GM21737 (cell line): ENCODE results near the gene PFKP.

Experiments used
- ATAC-seq: cut with Tn5 transposase; IDR thresholded peaks from one replicate; pipeline ENCODE4 v1.9.1; 2021; ENCODE audit warnings: mild to moderate bottlenecking, moderate library complexity; ENCODE audit not compliant: unreplicated experiment

The PFKP gene

GRCh38 chr10:3067118-3067858, at the start of gene PFKP:
Gene PFKP (plus strand): TSS chr10:3067548. CDS start chr10:3067596, 48 bp downstream.
- peak; percentile 47 for ATAC-seq

- ATAC-seq = no peak
These were observed 49.1 kb upstream of the PFKP start for GRCh38 chr10:3018247-3018646.

- ATAC-seq = no peak
These were observed 47.0 kb upstream of the PFKP start for GRCh38 chr10:3020311-3020710.

GRCh38 chr10:3020881-3021280, 46.5 kb upstream of the PFKP start:
- no peak for ATAC-seq

- ATAC-seq = no peak
These were observed 45.3 kb upstream of the PFKP start for GRCh38 chr10:3022027-3022426.

- no peak for ATAC-seq
These were observed 43.5 kb upstream of the PFKP start for GRCh38 chr10:3023892-3024291.

GRCh38 chr10:3025026-3025683, 42.2 kb upstream of the PFKP start:
- no peak for ATAC-seq

- ATAC-seq = no peak
These were observed 39.5 kb upstream of the PFKP start for GRCh38 chr10:3027866-3028265.

GRCh38 chr10:3028441-3028840, 38.9 kb upstream of the PFKP start:
- ATAC-seq = no peak

- ATAC-seq = no peak
These were observed 36.6 kb upstream of the PFKP start for GRCh38 chr10:3030765-3031164.

- ATAC-seq = no peak
These were observed 35.9 kb upstream of the PFKP start for GRCh38 chr10:3031490-3031889.

- no peak for ATAC-seq
These were observed 33.4 kb upstream of the PFKP start for GRCh38 chr10:3033925-3034324.

- ATAC-seq = no peak
These were observed 32.7 kb upstream of the PFKP start for GRCh38 chr10:3034616-3035015.

- ATAC-seq = peak; percentile 92
These were observed 31.0 kb upstream of the PFKP start for GRCh38 chr10:3036155-3037021.

- ATAC-seq = no peak
These were observed 30.2 kb upstream of the PFKP start for GRCh38 chr10:3037182-3037581.

- ATAC-seq = no peak
These were observed 27.3 kb upstream of the PFKP start for GRCh38 chr10:3040069-3040468.

- ATAC-seq = no peak
These were observed 24.8 kb upstream of the PFKP start for GRCh38 chr10:3042589-3042988.

- no peak for ATAC-seq
These were observed 23.6 kb upstream of the PFKP start for GRCh38 chr10:3043512-3044368.

GRCh38 chr10:3045471-3046209, 21.7 kb upstream of the PFKP start:
- ATAC-seq = no peak

GRCh38 chr10:3046210-3046779, 21.1 kb upstream of the PFKP start:
- no peak for ATAC-seq
